Osteoblast (primary cell): ENCODE results near the gene MEOX1. TPM values are rescaled to one million over a fixed set of nuclear protein-coding genes. Genes with fewer than 3 reads are reported as not detected.

Source experiments
- DNase-seq: peaks from one replicate; pipeline ENCODE4 v3.0.0; 2011; ENCODE audit warnings: low spot score, mixed read lengths; ENCODE audit not compliant: insufficient read length; ENCODE audit errors: missing footprints
- H2AFZ ChIP-seq: 2 replicates; pipeline ENCODE4 v1.6.0; 2011; ENCODE audit warnings: mild to moderate bottlenecking, low read length
- H3K27ac ChIP-seq: 2 replicates; pipeline ENCODE4 v1.5.1; 2011; ENCODE audit warnings: mild to moderate bottlenecking, low read depth, low read length, moderate library complexity
- H3K27me3 ChIP-seq: 2 replicates; pipeline ENCODE4 v1.6.0; 2012; ENCODE audit warnings: mild to moderate bottlenecking, control low read depth, inconsistent platforms, low read length, moderate library complexity; ENCODE audit not compliant: insufficient read depth
- H3K36me3 ChIP-seq: 2 replicates; pipeline ENCODE4 v1.5.1; 2011; ENCODE audit warnings: mild to moderate bottlenecking, low read length, control low read depth, moderate library complexity; ENCODE audit not compliant: insufficient read depth
- H3K4me1 ChIP-seq: 2 replicates; pipeline ENCODE4 v1.5.1; 2011; ENCODE audit warnings: mild to moderate bottlenecking, low read length, control low read depth, moderate library complexity; ENCODE audit not compliant: insufficient read depth
- H3K4me2 ChIP-seq: 2 replicates; pipeline ENCODE4 v1.6.0; 2011; ENCODE audit warnings: mild to moderate bottlenecking, low read length; ENCODE audit not compliant: insufficient read depth
- H3K4me3 ChIP-seq: fragments of 200-600 bp; sonication (generic); 3 replicates; pipeline ENCODE4 v1.5.1; 2012; ENCODE audit warnings: mild to moderate bottlenecking, low read length, inconsistent platforms; ENCODE audit not compliant: insufficient read depth
- H3K79me2 ChIP-seq: 2 replicates; pipeline ENCODE4 v1.6.0; 2012; ENCODE audit warnings: mild to moderate bottlenecking, low read length, control low read depth, inconsistent platforms; ENCODE audit not compliant: insufficient read depth
- H3K9me3 ChIP-seq: 2 replicates; pipeline ENCODE4 v1.5.1; 2011; ENCODE audit warnings: low read depth, low read length, control low read depth
- H4K20me1 ChIP-seq: 2 replicates; pipeline ENCODE4 v1.6.0; 2012; ENCODE audit warnings: mild to moderate bottlenecking, low read length, control low read depth; ENCODE audit not compliant: insufficient read depth
- total RNA-seq: library from RNA; depleted of rRNA; stranded (reverse); fragments of >200 nt; gene quantifications from 2 replicates; pipeline ENCODE4 v1.2.3, GENCODE V29; 2012
- TF ChIP-seq, protein P1 (sequence below): IDR thresholded peaks from 2 replicates; pipeline ENCODE4 v1.5.1; 2011; ENCODE audit warnings: mild to moderate bottlenecking, low read depth, low read length, moderate library complexity; ENCODE audit errors: extremely low read depth

MEOX1 gene
- total RNA-seq, 1 donor = under 0.01 TPM

DNA sequence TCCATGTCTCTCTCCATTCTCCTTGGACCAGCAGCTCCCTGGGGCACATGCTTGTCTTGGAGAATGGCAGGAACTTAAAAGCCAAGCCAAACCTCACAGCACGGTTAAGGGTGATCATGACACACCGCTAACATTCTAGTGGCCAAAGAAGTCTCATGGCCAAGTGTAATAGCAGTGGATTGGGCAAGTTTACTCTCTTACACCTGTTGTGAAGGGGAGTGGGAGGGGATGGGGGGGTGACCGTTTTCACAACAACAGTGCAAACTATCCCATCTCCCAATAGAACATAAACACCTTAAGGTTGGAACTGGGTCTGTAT lies 37.7 kb upstream of the MEOX1 start:
- H3K27ac ChIP-seq = no peak overlapping the region
- no peak overlapping the region for H2AFZ ChIP-seq
- H3K4me2 ChIP-seq = no peak overlapping the region
- TF ChIP-seq, protein P1, sequence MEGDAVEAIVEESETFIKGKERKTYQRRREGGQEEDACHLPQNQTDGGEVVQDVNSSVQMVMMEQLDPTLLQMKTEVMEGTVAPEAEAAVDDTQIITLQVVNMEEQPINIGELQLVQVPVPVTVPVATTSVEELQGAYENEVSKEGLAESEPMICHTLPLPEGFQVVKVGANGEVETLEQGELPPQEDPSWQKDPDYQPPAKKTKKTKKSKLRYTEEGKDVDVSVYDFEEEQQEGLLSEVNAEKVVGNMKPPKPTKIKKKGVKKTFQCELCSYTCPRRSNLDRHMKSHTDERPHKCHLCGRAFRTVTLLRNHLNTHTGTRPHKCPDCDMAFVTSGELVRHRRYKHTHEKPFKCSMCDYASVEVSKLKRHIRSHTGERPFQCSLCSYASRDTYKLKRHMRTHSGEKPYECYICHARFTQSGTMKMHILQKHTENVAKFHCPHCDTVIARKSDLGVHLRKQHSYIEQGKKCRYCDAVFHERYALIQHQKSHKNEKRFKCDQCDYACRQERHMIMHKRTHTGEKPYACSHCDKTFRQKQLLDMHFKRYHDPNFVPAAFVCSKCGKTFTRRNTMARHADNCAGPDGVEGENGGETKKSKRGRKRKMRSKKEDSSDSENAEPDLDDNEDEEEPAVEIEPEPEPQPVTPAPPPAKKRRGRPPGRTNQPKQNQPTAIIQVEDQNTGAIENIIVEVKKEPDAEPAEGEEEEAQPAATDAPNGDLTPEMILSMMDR = no peak
- no peaks in the 10 kb centered on the region for H3K79me2 ChIP-seq
- DNase-seq = no peak
- H3K4me3 ChIP-seq = no peak overlapping the region
- peaks cover 8% of the 10 kb centered on the region for H3K27me3 ChIP-seq
- no peaks in the 10 kb centered on the region for H4K20me1 ChIP-seq
- H3K4me1 ChIP-seq = peaks cover 34% of the 10 kb centered on the region
- H3K36me3 ChIP-seq = no peaks in the 10 kb centered on the region
- peaks cover 3% of the 10 kb centered on the region for H3K9me3 ChIP-seq

DNA sequence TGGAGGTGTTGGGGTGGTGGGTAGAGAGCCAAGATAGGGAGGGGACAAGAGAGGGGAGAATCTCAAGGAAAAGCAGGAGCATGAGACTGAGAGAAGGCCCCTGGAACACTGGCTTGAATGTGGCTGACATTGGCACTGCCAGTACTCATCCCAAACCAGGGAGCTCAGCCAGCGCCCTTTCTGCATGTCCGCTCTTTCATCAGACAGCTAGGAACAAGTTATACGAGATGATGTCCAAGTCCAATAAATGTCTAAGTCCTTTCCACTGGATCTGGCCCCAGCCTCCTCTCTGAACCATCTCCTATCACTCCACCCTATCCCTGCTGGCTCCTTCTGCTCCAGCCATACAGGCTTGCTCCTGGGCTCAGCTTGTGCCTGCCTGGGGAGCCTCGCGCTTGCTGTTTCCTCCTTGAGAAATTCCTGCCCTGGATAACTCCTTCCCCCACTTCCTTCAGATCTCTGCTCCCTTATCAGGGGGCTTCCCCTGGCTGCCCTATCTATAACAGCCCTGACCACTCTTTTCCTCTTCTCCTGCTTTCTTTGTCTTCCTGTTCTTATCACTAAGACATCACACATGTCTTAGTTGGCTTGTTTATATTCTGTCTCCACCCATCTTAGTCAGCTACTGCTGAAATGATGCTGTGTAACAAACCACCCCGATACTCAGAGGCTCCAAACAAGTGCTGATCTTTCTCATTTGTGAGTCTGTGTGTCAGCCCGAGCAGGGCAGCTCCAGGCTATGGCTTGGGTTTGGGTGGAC lies 37.1 kb upstream of the MEOX1 start:
- H3K27me3 ChIP-seq = peaks cover 11% of the 10 kb centered on the region
- DNase-seq = no peak
- H3K4me1 ChIP-seq = peaks cover 34% of the 10 kb centered on the region
- no peak overlapping the region for H3K27ac ChIP-seq
- no peaks in the 10 kb centered on the region for H4K20me1 ChIP-seq
- TF ChIP-seq, protein P1 = no peak
- H3K79me2 ChIP-seq = no peaks in the 10 kb centered on the region
- H3K4me2 ChIP-seq = no peak overlapping the region
- H3K9me3 ChIP-seq = peaks cover 3% of the 10 kb centered on the region
- no peaks in the 10 kb centered on the region for H3K36me3 ChIP-seq
- H3K4me3 ChIP-seq = no peak overlapping the region
- H2AFZ ChIP-seq = no peak overlapping the region

DNA sequence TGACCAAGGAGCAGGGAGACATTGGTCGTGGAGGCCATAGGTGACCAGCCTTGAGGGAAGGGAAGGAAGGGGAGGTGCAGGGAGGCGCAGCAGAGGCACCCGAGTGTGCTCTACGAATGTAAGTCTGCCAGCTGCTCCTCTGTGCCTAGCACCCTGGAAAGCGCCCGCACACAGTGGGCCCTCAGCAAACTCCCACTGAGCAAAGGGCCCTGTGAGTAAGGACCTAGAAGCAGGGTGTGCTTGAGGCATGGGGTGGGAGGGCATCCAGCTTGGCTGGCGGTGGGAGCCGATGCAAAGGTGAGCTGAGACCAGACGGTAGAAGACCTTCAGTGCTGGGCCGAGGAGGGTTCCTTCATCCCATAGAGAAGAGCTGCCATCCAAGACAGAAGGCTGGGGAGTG lies 36.2 kb upstream of the MEOX1 start:
- Histone ChIP-seq H3K36me3 (no peaks in the 10 kb centered on the region), H3K4me3 (no peak overlapping the region), H3K4me2 (no peak overlapping the region), H3K79me2 (no peaks in the 10 kb centered on the region), H2AFZ (no peak overlapping the region), H3K9me3 (peaks cover 3% of the 10 kb centered on the region), H3K4me1 (peaks cover 34% of the 10 kb centered on the region), H3K27ac (no peak overlapping the region), H3K27me3 (peaks cover 14% of the 10 kb centered on the region), H4K20me1 (no peaks in the 10 kb centered on the region)
- TF ChIP-seq, protein P1 = no peak
- no peak for DNase-seq

DNA sequence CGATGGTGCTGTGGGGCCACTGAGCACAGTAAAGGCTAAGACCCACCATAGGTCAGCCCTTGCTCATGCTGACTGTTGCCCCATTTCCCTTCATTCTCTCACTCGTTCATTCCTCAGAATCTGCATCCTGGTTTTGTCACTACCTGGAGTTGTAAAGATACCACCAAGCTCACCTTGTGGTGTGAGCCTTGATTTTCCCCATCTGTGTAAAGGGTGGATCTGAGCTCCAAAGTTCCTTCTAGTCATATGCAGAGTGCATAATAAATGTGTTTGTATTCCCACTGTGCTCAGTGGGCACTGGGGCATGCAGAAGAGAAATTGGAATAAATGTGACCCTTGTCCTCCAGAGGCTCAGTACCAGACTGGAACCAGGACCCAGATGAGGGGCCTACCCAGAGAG lies 35.2 kb upstream of the MEOX1 start:
- peak overlapping the region; percentile 3 for H3K4me3 ChIP-seq
- TF ChIP-seq, protein P1 = no peak
- peaks cover 3% of the 10 kb centered on the region for H3K9me3 ChIP-seq
- peaks cover 14% of the 10 kb centered on the region for H3K27me3 ChIP-seq
- no peak overlapping the region for H3K27ac ChIP-seq
- H2AFZ ChIP-seq = no peak overlapping the region
- peaks cover 34% of the 10 kb centered on the region for H3K4me1 ChIP-seq
- no peaks in the 10 kb centered on the region for H4K20me1 ChIP-seq
- H3K4me2 ChIP-seq = peak overlapping the region; percentile 64
- no peaks in the 10 kb centered on the region for H3K36me3 ChIP-seq
- no peaks in the 10 kb centered on the region for H3K79me2 ChIP-seq
- no peak for DNase-seq
